Activated CD8-positive, alpha-beta T cell treated with anti-CD3 and anti-CD28 coated beads for 36 hours (primary cell): ENCODE results near the gene PIGB. TPM values are rescaled to one million over a fixed set of nuclear protein-coding genes. Genes with fewer than 3 reads are reported as not detected.

Experiments
- ATAC-seq: fragments of 200-7000 bp; cut with Tn5 transposase; one replicate; pipeline ENCODE4 v1.10.0; 2021; ENCODE audit warnings: mild to moderate bottlenecking, moderate library complexity
- CTCF ChIA-PET: fragments of 350-600 bp; sonication (Branson Sonifier 250); formaldehyde crosslinking; loops from one replicate; lab custom pipeline; 2021; ENCODE audit warnings: antibody characterized with exemption; lab: Charles Lee
- POLR2A ChIA-PET: fragments of 350-600 bp; sonication (Branson Sonifier 250); formaldehyde crosslinking; loops from one replicate; lab custom pipeline; 2021; ENCODE audit warnings: antibody characterized with exemption; lab: Charles Lee
- DNase-seq: peaks from one replicate; pipeline ENCODE4 v3.0.0-alpha.2; 2020
- H3K27ac Mint-ChIP-seq: one replicate; pipeline ENCODE4 v1.8.0; 2021; ENCODE audit warnings: mild to moderate bottlenecking, mixed read lengths
- H3K27me3 Mint-ChIP-seq: one replicate; pipeline ENCODE4 v1.8.0; 2021; ENCODE audit warnings: mixed read lengths
- H3K36me3 Mint-ChIP-seq: one replicate; pipeline ENCODE4 v1.8.0; 2021; ENCODE audit warnings: low read depth, mixed read lengths
- H3K4me1 Mint-ChIP-seq: one replicate; pipeline ENCODE4 v1.8.0; 2021; ENCODE audit warnings: low read depth, mixed read lengths
- H3K4me3 Mint-ChIP-seq: one replicate; pipeline ENCODE4 v1.8.0; 2021; ENCODE audit warnings: mild to moderate bottlenecking, moderate library complexity, mixed read lengths
- H3K9me3 Mint-ChIP-seq: one replicate; pipeline ENCODE4 v1.8.0; 2021; ENCODE audit warnings: mixed read lengths
- CTCF ChIP-seq: fragments of 200-600 bp; IDR thresholded peaks from one replicate; pipeline ENCODE4 v1.8.0; 2022; ENCODE audit warnings: antibody characterized with exemption, mild to moderate bottlenecking
- intact Hi-C: fragments of 100-400 bp; cut with micrococcal nuclease; formaldehyde crosslinking; loops from one replicate; pipeline ENCODE4 v1.10.0; 2022
- total RNA-seq, 2 experiments: library from RNA; stranded (reverse); gene quantifications; one replicate each; pipeline ENCODE4 v1.2.3, GENCODE V29; 2021

Gene PIGB
- total RNA-seq, 2 experiments from 2014 or later: 14.0 to 17.5 TPM

- Mint-ChIP-seq H3K27ac (no peak overlapping the region), H3K27me3 (no peaks in the 10 kb centered on the region), H3K9me3 (no peaks in the 10 kb centered on the region), H3K36me3 (peaks cover 16% of the 10 kb centered on the region), H3K4me1 (peaks cover 25% of the 10 kb centered on the region), H3K4me3 (no peak overlapping the region)
- ChIA-PET POLR2A (interaction anchor here (0.5 kb wide), 1 partner anchor 148 kb away, joined by 5 read pairs; no protein-coding TSS in a partner anchor), CTCF (interaction anchor here (1.1 kb wide), 1 partner anchor 86 kb away, joined by 3 read pairs; the partner anchor contains the start of genes CCPG1 and PIERCE2)
- intact Hi-C loops: no loop called here
- ATAC-seq (no peak), DNase-seq (no peak)
- TF ChIP-seq CTCF: no peak
Measured at GRCh38 chr15:55322467-55322866, 3.4 kb downstream of the PIGB start.

DNA sequence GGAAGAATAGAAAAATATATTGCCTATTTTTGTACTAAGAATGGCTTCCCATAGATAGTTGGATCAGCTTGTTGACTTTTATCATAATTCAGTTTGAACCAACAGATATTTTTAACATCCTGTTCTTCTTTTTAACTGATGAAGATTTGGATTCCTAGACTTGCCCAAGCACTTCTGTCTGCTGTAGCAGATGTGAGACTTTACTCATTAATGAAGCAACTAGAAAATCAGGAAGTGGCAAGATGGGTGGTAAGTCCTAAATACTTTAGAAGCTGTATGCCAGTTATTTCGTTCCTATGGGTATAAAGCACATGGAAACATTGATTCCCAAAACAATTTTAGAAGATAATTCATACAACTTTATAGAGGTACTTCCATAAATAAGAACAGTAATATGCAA is 8.4 kb downstream of the PIGB start:
- ChIA-PET POLR2A (no interaction called here), CTCF (no interaction called here)
- peaks cover 7% of the 10 kb centered on the region for H3K4me1 Mint-ChIP-seq
- peaks cover 25% of the 10 kb centered on the region for H3K36me3 Mint-ChIP-seq
- ATAC-seq (no peak), DNase-seq (no peak)
- H3K27ac Mint-ChIP-seq: no peak overlapping the region
- H3K27me3 Mint-ChIP-seq: no peaks in the 10 kb centered on the region
- TF ChIP-seq CTCF: no peak
- intact Hi-C loops: no loop called here
- no peaks in the 10 kb centered on the region for H3K9me3 Mint-ChIP-seq
- no peak overlapping the region for H3K4me3 Mint-ChIP-seq

DNA sequence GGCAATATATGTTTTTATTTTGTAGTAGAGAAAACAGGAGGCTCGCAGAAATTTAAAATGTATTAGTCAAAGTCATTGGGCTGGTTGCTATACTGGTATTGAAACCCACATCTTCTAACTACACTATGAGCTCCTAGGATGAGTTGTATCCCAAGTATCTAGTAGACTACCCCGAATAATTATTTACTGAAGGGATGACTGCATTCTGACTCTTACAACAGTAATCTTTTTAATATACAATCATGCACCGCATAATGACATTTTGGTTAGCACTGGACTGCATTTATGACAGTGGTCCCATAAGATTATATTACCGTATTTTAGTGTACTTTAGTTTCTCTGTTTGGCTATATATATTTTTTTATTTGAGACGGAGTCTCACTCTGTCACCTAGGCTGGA is 15.3 kb downstream of the PIGB start:
- no peak overlapping the region for H3K4me3 Mint-ChIP-seq
- no peaks in the 10 kb centered on the region for H3K27me3 Mint-ChIP-seq
- no peak for ATAC-seq
- TF ChIP-seq CTCF: no peak
- POLR2A ChIA-PET: interaction anchor here (1.2 kb wide), 1 partner anchor 15 kb away, joined by 4 read pairs; the partner anchor contains the start of genes PIGB and PIGBOS1
- no peak for DNase-seq
- intact Hi-C loops: no loop called here
- peaks cover 25% of the 10 kb centered on the region for H3K36me3 Mint-ChIP-seq
- H3K9me3 Mint-ChIP-seq: no peaks in the 10 kb centered on the region
- no peaks in the 10 kb centered on the region for H3K4me1 Mint-ChIP-seq
- no peak overlapping the region for H3K27ac Mint-ChIP-seq
- CTCF ChIA-PET: no interaction called here

- CTCF ChIA-PET: no interaction called here
- Mint-ChIP-seq H3K9me3 (no peaks in the 10 kb centered on the region), H3K36me3 (peaks cover 27% of the 10 kb centered on the region), H3K4me3 (no peak overlapping the region), H3K27me3 (no peaks in the 10 kb centered on the region), H3K4me1 (no peaks in the 10 kb centered on the region), H3K27ac (no peak overlapping the region)
- intact Hi-C loops: no loop called here
- POLR2A ChIA-PET: interaction anchor here (1.2 kb wide), 1 partner anchor 16 kb away, joined by 4 read pairs; the partner anchor contains the start of genes PIGB and PIGBOS1
- ATAC-seq: no peak
- no peak for TF ChIP-seq CTCF
- no peak for DNase-seq
Measured at GRCh38 chr15:55334997-55335396, 16.0 kb downstream of the PIGB start.

DNA sequence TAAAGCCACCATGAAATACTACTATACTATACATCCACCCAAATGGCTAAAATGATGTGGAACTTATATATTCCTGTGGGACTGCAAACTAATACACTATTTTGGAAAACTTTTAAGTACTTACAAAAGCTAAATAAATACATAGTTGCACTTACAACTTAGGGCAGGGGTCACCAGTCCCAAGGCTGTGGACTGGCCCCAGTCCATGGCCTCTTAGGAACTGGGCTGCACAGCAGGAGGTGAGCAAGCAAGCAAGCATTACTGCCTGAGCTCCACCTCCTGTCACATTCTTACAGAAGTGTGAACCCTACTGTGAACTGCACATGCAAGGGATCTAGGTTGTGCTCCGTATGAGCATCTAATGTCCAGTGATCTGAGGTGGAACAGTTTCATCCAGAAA is 18.1 kb downstream of the PIGB start:
- Mint-ChIP-seq H3K36me3 (peaks cover 17% of the 10 kb centered on the region), H3K27ac (no peak overlapping the region), H3K4me3 (no peak overlapping the region), H3K4me1 (no peaks in the 10 kb centered on the region), H3K27me3 (no peaks in the 10 kb centered on the region), H3K9me3 (no peaks in the 10 kb centered on the region)
- POLR2A ChIA-PET: no interaction called here
- ATAC-seq: no peak
- TF ChIP-seq CTCF: no peak
- CTCF ChIA-PET: no interaction called here
- intact Hi-C loops: no loop called here
- no peak for DNase-seq
